GM23338 (cell line): Measurements from ENCODE around the gene NHEJ1. TPM values are rescaled to one million over a fixed set of nuclear protein-coding genes. Genes with fewer than 3 reads are reported as not detected.
A peak's percentile ranks its signal among the peaks of the same experiment; 100 is the strongest.

ENCODE experiments used
- ATAC-seq: fragments of 200-7000 bp; cut with Tn5 transposase; 3 replicates; pipeline ENCODE4 v1.9.1; 2020
- DNase-seq: peaks from one replicate; pipeline ENCODE4 v3.0.0-alpha.2; 2015; ENCODE audit warnings: low spot score
- H2AFZ ChIP-seq: fragments of 200-600 bp; sonication (generic); 2 replicates; pipeline ENCODE4 v1.8.0; 2016; ENCODE audit warnings: antibody characterized with exemption, mild to moderate bottlenecking, moderate library complexity
- H3F3A ChIP-seq: fragments of 200-600 bp; sonication (generic); replicated peaks from 2 replicates; pipeline ENCODE4 v1.8.0; 2017; ENCODE audit warnings: antibody characterized with exemption, mixed run types, low read depth
- H3K27ac ChIP-seq: fragments of 200-600 bp; sonication (generic); 2 replicates; pipeline ENCODE4 v1.6.1; 2016; ENCODE audit warnings: low read depth
- H3K27me3 ChIP-seq: fragments of 200-600 bp; sonication (generic); 2 replicates; pipeline ENCODE4 v1.8.0; 2016; ENCODE audit warnings: mild to moderate bottlenecking, mixed run types, moderate library complexity; ENCODE audit not compliant: insufficient read depth
- H3K36me3 ChIP-seq: fragments of 200-600 bp; sonication (generic); 2 replicates; pipeline ENCODE4 v1.8.0; 2016; ENCODE audit warnings: mild to moderate bottlenecking; ENCODE audit not compliant: insufficient read depth
- H3K4me1 ChIP-seq: fragments of 200-600 bp; sonication (generic); 2 replicates; pipeline ENCODE4 v1.8.0; 2016; ENCODE audit warnings: mild to moderate bottlenecking, moderate library complexity; ENCODE audit not compliant: insufficient read depth
- H3K4me2 ChIP-seq: fragments of 200-600 bp; sonication (generic); 2 replicates; pipeline ENCODE4 v1.7.1; 2017; ENCODE audit warnings: mixed run types
- H3K4me3 ChIP-seq: fragments of 200-600 bp; sonication (generic); 2 replicates; pipeline ENCODE4 v1.6.1; 2016; ENCODE audit warnings: mixed run types
- H3K79me2 ChIP-seq: fragments of 200-600 bp; sonication (generic); replicated peaks from 2 replicates; pipeline ENCODE4 v1.8.0; 2017; ENCODE audit warnings: mild to moderate bottlenecking; ENCODE audit not compliant: insufficient read depth
- H3K9me2 ChIP-seq: fragments of 200-600 bp; sonication (generic); 2 replicates; pipeline ENCODE4 v1.8.0; 2017; ENCODE audit not compliant: insufficient read depth
- H4K20me1 ChIP-seq: fragments of 200-600 bp; sonication (generic); replicated peaks from 2 replicates; pipeline ENCODE4 v1.8.0; 2017; ENCODE audit warnings: mild to moderate bottlenecking; ENCODE audit not compliant: insufficient read depth
- H3K27ac Mint-ChIP-seq: 2 replicates; pipeline ENCODE4 v1.8.0; 2020; ENCODE audit warnings: inconsistent platforms, mild to moderate bottlenecking, moderate library complexity, mixed read lengths
- H3K27me3 Mint-ChIP-seq: 3 replicates; pipeline ENCODE4 v1.8.0; 2022; ENCODE audit warnings: low read depth, mild to moderate bottlenecking, moderate library complexity, mixed read lengths, inconsistent platforms; ENCODE audit not compliant: insufficient read depth, poor library complexity
- H3K36me3 Mint-ChIP-seq: 3 replicates; pipeline ENCODE4 v1.8.0; 2021; ENCODE audit warnings: low read depth, mild to moderate bottlenecking, inconsistent platforms, moderate library complexity, mixed read lengths
- H3K4me1 Mint-ChIP-seq: 3 replicates; pipeline ENCODE4 v1.8.0; 2020; ENCODE audit warnings: mild to moderate bottlenecking, inconsistent platforms, mixed read lengths
- H3K4me3 Mint-ChIP-seq: 3 replicates; pipeline ENCODE4 v1.8.0; 2021; ENCODE audit warnings: moderate library complexity, mild to moderate bottlenecking, inconsistent platforms, mixed read lengths
- H3K9me3 Mint-ChIP-seq: 3 replicates; pipeline ENCODE4 v1.8.0; 2020; ENCODE audit warnings: moderate library complexity, mild to moderate bottlenecking, inconsistent platforms, mixed read lengths
- CREB1 ChIP-seq: fragments of 250-450 bp; sonication (Bioruptor Pico); IDR thresholded peaks from 2 replicates; pipeline ENCODE4 v1.5.0; 2020; ENCODE audit warnings: low read depth, mild to moderate bottlenecking, moderate library complexity
- CTCF ChIP-seq, 2 experiments: fragments of 200-600 bp in 1 of 2; sonication (generic) in 1 of 2; conservative IDR thresholded peaks; 2 replicates each; pipeline versions ENCODE4 v1.5.1 to v1.6.1; 2016 to 2017; ENCODE audit warnings: antibody characterized with exemption in 2 of 2, low read depth in 2 of 2, mild to moderate bottlenecking in 2 of 2, moderate library complexity in 1 of 2
- EZH2phosphoT487 ChIP-seq: fragments of 200-600 bp; sonication (generic); IDR thresholded peaks from one replicate; pipeline ENCODE4 v1.8.1; 2018; ENCODE audit warnings: antibody characterized with exemption; ENCODE audit not compliant: unreplicated experiment
- JUNB ChIP-seq: IDR thresholded peaks from one replicate; pipeline ENCODE4 v1.6.1; 2016; ENCODE audit warnings: antibody characterized with exemption; ENCODE audit not compliant: unreplicated experiment
- NANOG ChIP-seq: IDR thresholded peaks from 2 replicates; pipeline ENCODE4 v1.6.1; 2016; ENCODE audit warnings: antibody characterized with exemption, borderline replicate concordance
- POLR2AphosphoS5 ChIP-seq: IDR thresholded peaks from 2 replicates; pipeline ENCODE4 v1.6.1; 2016; ENCODE audit warnings: antibody characterized with exemption, low read depth
- STAT1 ChIP-seq: IDR thresholded peaks from one replicate; pipeline ENCODE4 v1.6.1; 2016; ENCODE audit warnings: antibody characterized with exemption; ENCODE audit not compliant: unreplicated experiment
- ZNF114 ChIP-seq: fragments of 250-450 bp; sonication (Bioruptor Pico); IDR thresholded peaks from 2 replicates; pipeline ENCODE4 v1.5.0; 2020; ENCODE audit warnings: mild to moderate bottlenecking, moderate library complexity
- ZNF462 ChIP-seq: fragments of 250-450 bp; sonication (Bioruptor Pico); IDR thresholded peaks from 2 replicates; pipeline ENCODE4 v1.5.0; 2020; ENCODE audit warnings: mild to moderate bottlenecking, moderate library complexity
- polyA plus RNA-seq: library from polyadenylated mRNA; unstranded; fragments of >200 nt; fragmentation: Nextera tagmentation; extraction: Ambion mirVana; gene quantifications from 2 replicates; pipeline ENCODE4 v1.2.1, GENCODE V29; 2016
- total RNA-seq: library from RNA; depleted of rRNA; stranded (reverse); fragments of >200 nt; shearing (Covaris generic); gene quantifications from 2 replicates; pipeline ENCODE4 v1.2.3, GENCODE V29; 2014

Gene NHEJ1
- total and polyA plus RNA-seq, 2 experiments from 2014 or later, result 19.6 to 30.6 TPM

GRCh38 chr2:219155054-219155644 lies 5.5 kb downstream of the NHEJ1 start:
- DNase-seq, result peak; percentile 94
- Histone ChIP-seq H3K27me3 (no peaks in the 10 kb centered on the region), H3K36me3 (no peaks in the 10 kb centered on the region; the same call in 1 of the 2 replicates), H3F3A (0 out of 2 replicates have a peak, but pooled peaks cover 3% of the 10 kb centered on the region), H3K79me2 (peaks cover 7% of the 10 kb centered on the region; the same call in 1 of the 2 replicates), H3K27ac (no peak overlapping the region), H3K4me3 (no peak overlapping the region), H4K20me1 (no peaks in the 10 kb centered on the region; the same call in 1 of the 2 replicates), H3K4me1 (peaks cover 4% of the 10 kb centered on the region; the same call in 1 of the 2 replicates), H3K9me2 (no peaks in the 10 kb centered on the region), H3K4me2 (no peak overlapping the region), H2AFZ (no peak overlapping the region)
- H3K4me3 Mint-ChIP-seq, result no peak overlapping the region
- peaks cover 7% of the 10 kb centered on the region for H3K27me3 Mint-ChIP-seq
- peak; percentile 66 to 73 for TF ChIP-seq CTCF (conservative IDR thresholded peaks at IDR 0.05; ENCODE audit: low read depth in 2 of 2)
- no peak for TF ChIP-seq STAT1
- H3K9me3 Mint-ChIP-seq, result no peaks in the 10 kb centered on the region
- ATAC-seq, result peak; percentile 54
- peaks cover 15% of the 10 kb centered on the region; the same call in 2 of the 3 replicates for H3K4me1 Mint-ChIP-seq
- no peak overlapping the region for H3K27ac Mint-ChIP-seq
- peaks cover 6% of the 10 kb centered on the region; the same call in 1 of the 3 replicates for H3K36me3 Mint-ChIP-seq

- H3K4me2 ChIP-seq, result no peak overlapping the region
- DNase-seq (no peak), ATAC-seq (no peak)
- no peak overlapping the region for H2AFZ ChIP-seq
- no peaks in the 10 kb centered on the region for H3K4me1 Mint-ChIP-seq
- no peak overlapping the region for H3K4me3 ChIP-seq
- no peak overlapping the region for H3K4me3 Mint-ChIP-seq
- H3K79me2 ChIP-seq, result no peaks in the 10 kb centered on the region
- H3F3A ChIP-seq, result no peaks in the 10 kb centered on the region
- no peak overlapping the region; the same call in 1 of the 2 replicates for H3K27ac ChIP-seq
- peaks cover 2% of the 10 kb centered on the region for H3K27me3 Mint-ChIP-seq
- H3K4me1 ChIP-seq, result no peaks in the 10 kb centered on the region
- H3K27me3 ChIP-seq, result no peaks in the 10 kb centered on the region
- H3K36me3 ChIP-seq, result no peaks in the 10 kb centered on the region; the same call in 1 of the 2 replicates
- no peaks in the 10 kb centered on the region for H3K9me2 ChIP-seq
- H3K27ac Mint-ChIP-seq, result no peak overlapping the region
- H3K9me3 Mint-ChIP-seq, result no peaks in the 10 kb centered on the region
- H3K36me3 Mint-ChIP-seq, result peaks cover 12% of the 10 kb centered on the region
- H4K20me1 ChIP-seq, result no peaks in the 10 kb centered on the region; the same call in 1 of the 2 replicates
- TF ChIP-seq ZNF462 (CRISPR knock-in tag) (no peak), JUNB (no peak), CREB1 (no peak), STAT1 (no peak), POLR2AphosphoS5 (no peak), ZNF114 (CRISPR knock-in tag) (no peak), EZH2phosphoT487 (no peak), NANOG (no peak), CTCF (conservative IDR thresholded peaks at IDR 0.05; ENCODE audit: low read depth in 2 of 2) (no peak)
Observed at GRCh38 chr2:219149667-219150066, 10.9 kb downstream of the NHEJ1 start.
